Esophagus muscularis mucosa (tissue), 4 donors: ENCODE measurements around the gene ST13.

Experiments
- CTCF ChIP-seq, 3 experiments: fragments of 200-600 bp in 2 of 3; fragments of 450-650 bp in 1 of 3; sonication (generic) in 2 of 3; IDR thresholded peaks; one replicate each; pipeline ENCODE4 v1.5.1; 2017 to 2019; ENCODE audit warnings: antibody characterized with exemption in 3 of 3, mild to moderate bottlenecking in 2 of 3, moderate library complexity in 1 of 3
- EP300 ChIP-seq: sonication (generic); formaldehyde crosslinking; IDR thresholded peaks from one replicate; pipeline ENCODE4 v1.6.1; 2017; ENCODE audit warnings: antibody characterized with exemption
- POLR2A ChIP-seq: fragments of 450-650 bp; IDR thresholded peaks from one replicate; pipeline ENCODE4 v1.6.1; 2017; ENCODE audit warnings: antibody characterized with exemption, moderate library complexity, mild to moderate bottlenecking, low read depth
- POLR2AphosphoS5 ChIP-seq, 2 donors: sonication (generic); formaldehyde crosslinking; IDR thresholded peaks; one replicate each; pipeline ENCODE4 v1.6.1; 2017; ENCODE audit warnings: antibody characterized with exemption in 2 of 2

GRCh38 chr22:40803321-40803720, 53.1 kb downstream of the ST13 start:
- no peak for TF ChIP-seq CTCF (IDR thresholded peaks at IDR 0.05)
- no peak for TF ChIP-seq POLR2A
- TF ChIP-seq POLR2AphosphoS5 (IDR thresholded peaks at IDR 0.05), result no peak
- no peak for TF ChIP-seq EP300
